GM23338 (cell line): ENCODE measurements around the gene FRY.

ENCODE experiments used
- CREB1 ChIP-seq: fragments of 250-450 bp; sonication (Bioruptor Pico); IDR thresholded peaks from 2 replicates; pipeline ENCODE4 v1.5.0; 2020; ENCODE audit warnings: low read depth, mild to moderate bottlenecking, moderate library complexity
- ETS1 ChIP-seq: IDR thresholded peaks from 2 replicates; pipeline ENCODE4 v1.6.1; 2016; ENCODE audit warnings: antibody characterized with exemption
- EZH2 ChIP-seq: fragments of 200-600 bp; sonication (generic); IDR thresholded peaks from one replicate; pipeline ENCODE4 v1.8.0; 2017; ENCODE audit warnings: antibody characterized with exemption, mild to moderate bottlenecking, low read depth; ENCODE audit not compliant: unreplicated experiment
- EZH2phosphoT487 ChIP-seq: fragments of 200-600 bp; sonication (generic); IDR thresholded peaks from one replicate; pipeline ENCODE4 v1.8.1; 2018; ENCODE audit warnings: antibody characterized with exemption; ENCODE audit not compliant: unreplicated experiment
- JUNB ChIP-seq: IDR thresholded peaks from one replicate; pipeline ENCODE4 v1.6.1; 2016; ENCODE audit warnings: antibody characterized with exemption; ENCODE audit not compliant: unreplicated experiment
- NANOG ChIP-seq: IDR thresholded peaks from 2 replicates; pipeline ENCODE4 v1.6.1; 2016; ENCODE audit warnings: antibody characterized with exemption, borderline replicate concordance
- POLR2AphosphoS5 ChIP-seq: IDR thresholded peaks from 2 replicates; pipeline ENCODE4 v1.6.1; 2016; ENCODE audit warnings: antibody characterized with exemption, low read depth
- STAT1 ChIP-seq: IDR thresholded peaks from one replicate; pipeline ENCODE4 v1.6.1; 2016; ENCODE audit warnings: antibody characterized with exemption; ENCODE audit not compliant: unreplicated experiment
- ZNF114 ChIP-seq: fragments of 250-450 bp; sonication (Bioruptor Pico); IDR thresholded peaks from 2 replicates; pipeline ENCODE4 v1.5.0; 2020; ENCODE audit warnings: mild to moderate bottlenecking, moderate library complexity
- ZNF331 ChIP-seq: fragments of 250-450 bp; sonication (Bioruptor Pico); IDR thresholded peaks from 2 replicates; pipeline ENCODE4 v1.5.0; 2020; ENCODE audit warnings: low read depth, mild to moderate bottlenecking, moderate library complexity
- TF ChIP-seq, protein P1 (sequence below), 2 experiments: fragments of 200-600 bp in 1 of 2; sonication (generic) in 1 of 2; conservative IDR thresholded peaks; 2 replicates each; pipeline versions ENCODE4 v1.5.1 to v1.6.1; 2016 to 2017; ENCODE audit warnings: antibody characterized with exemption in 2 of 2, low read depth in 2 of 2, mild to moderate bottlenecking in 2 of 2, moderate library complexity in 1 of 2
- TF ChIP-seq, protein P2 (sequence below): IDR thresholded peaks from one replicate; pipeline ENCODE4 v1.6.1; 2018; ENCODE audit warnings: antibody characterized with exemption; ENCODE audit not compliant: unreplicated experiment
- TF ChIP-seq, protein P3 (sequence below): fragments of 250-450 bp; sonication (Bioruptor Pico); IDR thresholded peaks from 2 replicates; pipeline ENCODE4 v1.5.0; 2020; ENCODE audit warnings: mild to moderate bottlenecking, moderate library complexity

GRCh38 chr13:31986676-31987470 lies 44.7 kb upstream of the FRY start:
- TF ChIP-seq, protein P1, sequence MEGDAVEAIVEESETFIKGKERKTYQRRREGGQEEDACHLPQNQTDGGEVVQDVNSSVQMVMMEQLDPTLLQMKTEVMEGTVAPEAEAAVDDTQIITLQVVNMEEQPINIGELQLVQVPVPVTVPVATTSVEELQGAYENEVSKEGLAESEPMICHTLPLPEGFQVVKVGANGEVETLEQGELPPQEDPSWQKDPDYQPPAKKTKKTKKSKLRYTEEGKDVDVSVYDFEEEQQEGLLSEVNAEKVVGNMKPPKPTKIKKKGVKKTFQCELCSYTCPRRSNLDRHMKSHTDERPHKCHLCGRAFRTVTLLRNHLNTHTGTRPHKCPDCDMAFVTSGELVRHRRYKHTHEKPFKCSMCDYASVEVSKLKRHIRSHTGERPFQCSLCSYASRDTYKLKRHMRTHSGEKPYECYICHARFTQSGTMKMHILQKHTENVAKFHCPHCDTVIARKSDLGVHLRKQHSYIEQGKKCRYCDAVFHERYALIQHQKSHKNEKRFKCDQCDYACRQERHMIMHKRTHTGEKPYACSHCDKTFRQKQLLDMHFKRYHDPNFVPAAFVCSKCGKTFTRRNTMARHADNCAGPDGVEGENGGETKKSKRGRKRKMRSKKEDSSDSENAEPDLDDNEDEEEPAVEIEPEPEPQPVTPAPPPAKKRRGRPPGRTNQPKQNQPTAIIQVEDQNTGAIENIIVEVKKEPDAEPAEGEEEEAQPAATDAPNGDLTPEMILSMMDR (conservative IDR thresholded peaks at IDR 0.05; ENCODE audit: low read depth in 2 of 2): no peak
- TF ChIP-seq EZH2phosphoT487 (no peak), STAT1 (no peak), ZNF114 (CRISPR knock-in tag) (no peak), EZH2 (no peak), POLR2AphosphoS5 (no peak), ETS1 (no peak), JUNB (no peak), NANOG (no peak), ZNF331 (no peak), CREB1 (CRISPR knock-in tag) (no peak)
- TF ChIP-seq, protein P2, sequence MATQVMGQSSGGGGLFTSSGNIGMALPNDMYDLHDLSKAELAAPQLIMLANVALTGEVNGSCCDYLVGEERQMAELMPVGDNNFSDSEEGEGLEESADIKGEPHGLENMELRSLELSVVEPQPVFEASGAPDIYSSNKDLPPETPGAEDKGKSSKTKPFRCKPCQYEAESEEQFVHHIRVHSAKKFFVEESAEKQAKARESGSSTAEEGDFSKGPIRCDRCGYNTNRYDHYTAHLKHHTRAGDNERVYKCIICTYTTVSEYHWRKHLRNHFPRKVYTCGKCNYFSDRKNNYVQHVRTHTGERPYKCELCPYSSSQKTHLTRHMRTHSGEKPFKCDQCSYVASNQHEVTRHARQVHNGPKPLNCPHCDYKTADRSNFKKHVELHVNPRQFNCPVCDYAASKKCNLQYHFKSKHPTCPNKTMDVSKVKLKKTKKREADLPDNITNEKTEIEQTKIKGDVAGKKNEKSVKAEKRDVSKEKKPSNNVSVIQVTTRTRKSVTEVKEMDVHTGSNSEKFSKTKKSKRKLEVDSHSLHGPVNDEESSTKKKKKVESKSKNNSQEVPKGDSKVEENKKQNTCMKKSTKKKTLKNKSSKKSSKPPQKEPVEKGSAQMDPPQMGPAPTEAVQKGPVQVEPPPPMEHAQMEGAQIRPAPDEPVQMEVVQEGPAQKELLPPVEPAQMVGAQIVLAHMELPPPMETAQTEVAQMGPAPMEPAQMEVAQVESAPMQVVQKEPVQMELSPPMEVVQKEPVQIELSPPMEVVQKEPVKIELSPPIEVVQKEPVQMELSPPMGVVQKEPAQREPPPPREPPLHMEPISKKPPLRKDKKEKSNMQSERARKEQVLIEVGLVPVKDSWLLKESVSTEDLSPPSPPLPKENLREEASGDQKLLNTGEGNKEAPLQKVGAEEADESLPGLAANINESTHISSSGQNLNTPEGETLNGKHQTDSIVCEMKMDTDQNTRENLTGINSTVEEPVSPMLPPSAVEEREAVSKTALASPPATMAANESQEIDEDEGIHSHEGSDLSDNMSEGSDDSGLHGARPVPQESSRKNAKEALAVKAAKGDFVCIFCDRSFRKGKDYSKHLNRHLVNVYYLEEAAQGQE: no peak
- TF ChIP-seq, protein P3, sequence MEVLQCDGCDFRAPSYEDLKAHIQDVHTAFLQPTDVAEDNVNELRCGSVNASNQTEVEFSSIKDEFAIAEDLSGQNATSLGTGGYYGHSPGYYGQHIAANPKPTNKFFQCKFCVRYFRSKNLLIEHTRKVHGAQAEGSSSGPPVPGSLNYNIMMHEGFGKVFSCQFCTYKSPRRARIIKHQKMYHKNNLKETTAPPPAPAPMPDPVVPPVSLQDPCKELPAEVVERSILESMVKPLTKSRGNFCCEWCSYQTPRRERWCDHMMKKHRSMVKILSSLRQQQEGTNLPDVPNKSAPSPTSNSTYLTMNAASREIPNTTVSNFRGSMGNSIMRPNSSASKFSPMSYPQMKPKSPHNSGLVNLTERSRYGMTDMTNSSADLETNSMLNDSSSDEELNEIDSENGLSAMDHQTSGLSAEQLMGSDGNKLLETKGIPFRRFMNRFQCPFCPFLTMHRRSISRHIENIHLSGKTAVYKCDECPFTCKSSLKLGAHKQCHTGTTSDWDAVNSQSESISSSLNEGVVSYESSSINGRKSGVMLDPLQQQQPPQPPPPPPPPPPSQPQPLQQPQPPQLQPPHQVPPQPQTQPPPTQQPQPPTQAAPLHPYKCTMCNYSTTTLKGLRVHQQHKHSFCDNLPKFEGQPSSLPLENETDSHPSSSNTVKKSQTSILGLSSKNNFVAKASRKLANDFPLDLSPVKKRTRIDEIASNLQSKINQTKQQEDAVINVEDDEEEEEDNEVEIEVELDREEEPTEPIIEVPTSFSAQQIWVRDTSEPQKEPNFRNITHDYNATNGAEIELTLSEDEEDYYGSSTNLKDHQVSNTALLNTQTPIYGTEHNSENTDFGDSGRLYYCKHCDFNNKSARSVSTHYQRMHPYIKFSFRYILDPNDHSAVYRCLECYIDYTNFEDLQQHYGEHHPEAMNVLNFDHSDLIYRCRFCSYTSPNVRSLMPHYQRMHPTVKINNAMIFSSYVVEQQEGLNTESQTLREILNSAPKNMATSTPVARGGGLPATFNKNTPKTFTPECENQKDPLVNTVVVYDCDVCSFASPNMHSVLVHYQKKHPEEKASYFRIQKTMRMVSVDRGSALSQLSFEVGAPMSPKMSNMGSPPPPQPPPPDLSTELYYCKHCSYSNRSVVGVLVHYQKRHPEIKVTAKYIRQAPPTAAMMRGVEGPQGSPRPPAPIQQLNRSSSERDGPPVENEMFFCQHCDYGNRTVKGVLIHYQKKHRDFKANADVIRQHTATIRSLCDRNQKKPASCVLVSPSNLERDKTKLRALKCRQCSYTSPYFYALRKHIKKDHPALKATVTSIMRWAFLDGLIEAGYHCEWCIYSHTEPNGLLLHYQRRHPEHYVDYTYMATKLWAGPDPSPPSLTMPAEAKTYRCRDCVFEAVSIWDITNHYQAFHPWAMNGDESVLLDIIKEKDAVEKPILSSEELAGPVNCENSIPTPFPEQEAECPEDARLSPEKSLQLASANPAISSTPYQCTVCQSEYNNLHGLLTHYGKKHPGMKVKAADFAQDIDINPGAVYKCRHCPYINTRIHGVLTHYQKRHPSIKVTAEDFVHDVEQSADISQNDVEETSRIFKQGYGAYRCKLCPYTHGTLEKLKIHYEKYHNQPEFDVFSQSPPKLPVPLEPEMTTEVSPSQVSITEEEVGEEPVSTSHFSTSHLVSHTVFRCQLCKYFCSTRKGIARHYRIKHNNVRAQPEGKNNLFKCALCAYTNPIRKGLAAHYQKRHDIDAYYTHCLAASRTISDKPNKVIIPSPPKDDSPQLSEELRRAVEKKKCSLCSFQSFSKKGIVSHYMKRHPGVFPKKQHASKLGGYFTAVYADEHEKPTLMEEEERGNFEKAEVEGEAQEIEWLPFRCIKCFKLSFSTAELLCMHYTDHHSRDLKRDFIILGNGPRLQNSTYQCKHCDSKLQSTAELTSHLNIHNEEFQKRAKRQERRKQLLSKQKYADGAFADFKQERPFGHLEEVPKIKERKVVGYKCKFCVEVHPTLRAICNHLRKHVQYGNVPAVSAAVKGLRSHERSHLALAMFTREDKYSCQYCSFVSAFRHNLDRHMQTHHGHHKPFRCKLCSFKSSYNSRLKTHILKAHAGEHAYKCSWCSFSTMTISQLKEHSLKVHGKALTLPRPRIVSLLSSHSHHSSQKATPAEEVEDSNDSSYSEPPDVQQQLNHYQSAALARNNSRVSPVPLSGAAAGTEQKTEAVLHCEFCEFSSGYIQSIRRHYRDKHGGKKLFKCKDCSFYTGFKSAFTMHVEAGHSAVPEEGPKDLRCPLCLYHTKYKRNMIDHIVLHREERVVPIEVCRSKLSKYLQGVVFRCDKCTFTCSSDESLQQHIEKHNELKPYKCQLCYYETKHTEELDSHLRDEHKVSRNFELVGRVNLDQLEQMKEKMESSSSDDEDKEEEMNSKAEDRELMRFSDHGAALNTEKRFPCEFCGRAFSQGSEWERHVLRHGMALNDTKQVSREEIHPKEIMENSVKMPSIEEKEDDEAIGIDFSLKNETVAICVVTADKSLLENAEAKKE (CRISPR knock-in tag): no peak
